HG03103 (cell line): Measurements from ENCODE around the gene FLVCR1.
A peak's percentile ranks its signal among the peaks of the same experiment; 100 is the strongest.
"Not testable (repeated sequence)": the region's sequence is repeated elsewhere in the genome, so short reads cannot be mapped to it uniquely, and the experiment has no call there.

ENCODE experiments used
- ATAC-seq: cut with Tn5 transposase; IDR thresholded peaks from one replicate; pipeline ENCODE4 v1.9.1; 2021; ENCODE audit warnings: low read depth; ENCODE audit not compliant: unreplicated experiment

FLVCR1 gene

DNA sequence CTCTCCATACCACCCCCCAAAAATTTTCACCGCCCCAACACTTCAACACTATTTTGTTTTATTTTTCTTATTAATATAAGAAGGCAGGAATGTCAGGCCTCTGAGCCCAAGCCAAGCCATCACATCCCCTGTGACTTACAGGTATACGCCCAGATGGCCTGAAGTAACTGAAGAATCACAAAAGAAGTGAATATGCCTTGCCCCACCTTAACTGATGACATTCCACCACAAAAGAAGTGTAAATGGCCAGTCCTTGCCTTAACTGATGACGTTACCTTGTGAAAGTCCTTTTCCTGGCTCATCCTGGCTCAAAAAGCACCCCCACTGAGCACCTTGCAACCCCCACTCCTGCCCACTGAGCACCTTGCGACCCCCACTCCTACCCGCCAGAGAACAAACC lies 56.0 kb downstream of the FLVCR1 start:
- ATAC-seq = not testable (repeated sequence)

DNA sequence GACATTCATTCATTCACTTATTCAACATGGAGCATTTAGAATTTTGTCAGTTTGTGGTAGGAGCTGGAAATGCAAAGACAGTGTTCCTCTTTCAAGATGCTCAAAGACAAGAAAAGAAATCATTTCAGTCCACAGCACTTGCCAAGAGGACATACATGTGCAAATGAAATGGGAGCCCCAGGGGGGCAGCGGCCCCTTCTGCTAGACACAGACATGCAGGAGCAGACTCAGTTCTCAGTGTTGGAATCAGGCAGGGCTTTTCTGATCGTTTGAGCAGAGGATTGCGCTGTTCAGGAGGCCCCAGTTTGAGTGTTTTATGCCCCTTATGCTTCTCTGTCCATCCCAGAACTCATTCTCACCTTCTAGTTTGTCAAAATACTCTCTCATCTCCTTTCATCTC lies 56.7 kb downstream of the FLVCR1 start:
- ATAC-seq = no peak

DNA sequence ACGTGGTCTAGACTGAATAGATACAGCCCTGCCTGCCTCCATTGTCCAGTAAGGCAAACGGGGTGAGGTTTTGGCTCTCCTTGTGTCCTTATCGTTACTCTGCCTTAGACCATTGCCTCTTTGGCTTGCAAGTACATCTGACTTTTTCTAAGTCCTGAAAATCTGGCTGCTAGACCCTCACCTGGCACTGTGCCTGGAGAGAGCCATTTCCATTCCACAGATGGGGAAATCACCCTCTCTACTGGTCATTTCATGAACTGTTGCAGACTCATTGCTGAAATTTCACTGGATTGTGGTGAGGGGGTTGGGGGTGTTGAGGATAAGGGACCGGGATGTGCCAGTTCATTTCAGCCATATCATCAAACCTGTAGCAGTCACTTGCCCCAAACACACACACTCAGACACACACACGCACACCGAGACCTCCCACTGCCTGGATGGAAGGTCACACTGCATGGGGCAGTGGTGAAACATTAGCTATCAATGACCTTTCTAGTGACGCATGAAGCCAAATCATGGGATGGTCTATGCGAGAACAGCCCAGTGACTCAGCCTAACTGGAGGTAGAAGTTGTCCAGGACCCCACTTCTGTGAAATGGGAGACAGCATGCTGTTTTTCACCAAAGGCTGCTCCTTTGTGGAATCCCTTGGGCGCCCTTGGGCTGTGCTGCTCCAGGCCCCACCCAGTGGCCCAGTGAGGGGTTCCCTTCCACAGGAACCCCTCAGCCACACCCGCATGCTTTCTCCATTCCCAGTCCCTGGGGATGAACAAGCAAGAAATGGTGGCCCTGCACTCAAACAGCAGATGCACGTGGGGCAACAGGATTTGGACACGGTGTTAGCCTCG lies 57.4 kb downstream of the FLVCR1 start:
- no peak for ATAC-seq

DNA sequence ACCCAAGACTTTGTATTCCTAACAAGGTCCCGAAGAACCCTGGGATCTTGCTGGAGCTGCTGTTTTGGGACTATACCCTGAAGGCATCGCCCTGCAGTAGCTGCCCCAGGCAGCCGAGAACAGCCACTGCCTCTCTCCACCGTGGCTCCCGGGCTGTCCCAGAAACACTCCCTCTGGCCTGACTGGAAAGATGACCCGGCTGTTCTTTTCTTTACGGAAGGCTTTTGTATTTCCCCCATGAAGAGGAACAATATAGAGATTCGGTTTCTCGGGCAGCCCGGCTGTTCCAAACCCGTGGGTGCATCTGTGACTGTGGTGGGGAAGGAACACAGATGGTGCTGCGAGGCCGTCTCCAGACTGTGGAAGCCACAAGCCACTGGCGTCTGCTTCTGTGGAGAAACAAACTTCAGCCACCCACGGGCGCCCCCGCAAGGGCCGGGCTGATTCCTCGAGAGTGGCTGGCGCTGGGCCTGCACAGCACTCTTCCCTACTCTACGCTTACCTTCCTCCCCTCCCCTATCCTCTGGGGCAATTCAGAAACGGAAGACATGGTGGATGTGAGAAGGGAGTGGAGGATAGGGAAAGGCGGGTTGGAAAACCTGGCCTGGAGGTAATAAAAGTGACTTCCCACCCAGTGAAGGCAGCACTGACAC lies 58.5 kb downstream of the FLVCR1 start:
- ATAC-seq = no peak

DNA sequence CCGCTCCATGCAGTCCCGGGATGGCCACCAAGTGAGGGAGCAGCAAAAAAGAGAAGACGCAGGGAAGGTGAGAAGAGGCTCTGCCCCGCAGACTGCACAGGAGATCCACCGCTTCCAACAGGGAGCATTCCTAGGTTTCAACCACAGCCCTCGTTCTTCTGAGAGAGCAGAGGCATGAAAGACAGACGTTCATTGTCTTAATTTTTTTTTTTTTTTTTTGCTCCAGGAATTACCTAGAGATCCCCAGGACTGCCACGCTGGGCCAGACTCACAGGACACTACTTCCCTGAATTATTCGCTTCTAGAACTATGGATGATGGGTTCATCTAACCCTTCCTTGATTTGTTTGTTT lies 59.0 kb downstream of the FLVCR1 start:
- no peak for ATAC-seq

- no peak for ATAC-seq
These were observed 59.8 kb downstream of the FLVCR1 start for GRCh38 chr1:212917858-212918257.

GRCh38 chr1:212918824-212919223 lies 60.7 kb downstream of the FLVCR1 start:
- ATAC-seq = no peak

DNA sequence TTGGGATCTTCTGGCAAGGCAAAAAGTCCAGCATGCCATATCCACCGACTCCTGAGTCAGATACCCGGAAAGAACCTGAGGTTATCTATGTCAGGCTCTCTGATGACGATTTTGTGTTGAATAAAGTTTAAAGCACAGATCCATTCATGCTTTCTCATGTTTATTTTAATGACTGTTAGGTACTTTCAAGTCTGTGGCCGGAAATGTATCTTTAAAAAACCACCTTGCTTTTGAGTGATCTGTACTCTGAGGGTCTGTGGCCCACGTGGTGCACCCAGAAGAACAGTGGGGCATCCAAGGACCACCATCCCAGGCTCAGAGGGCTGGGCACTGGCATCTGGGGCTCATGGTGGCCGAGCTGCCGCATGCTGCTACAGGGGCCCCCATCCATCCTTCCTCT lies 62.2 kb downstream of the FLVCR1 start:
- no peak for ATAC-seq

- no peak for ATAC-seq
These were observed 62.8 kb downstream of the FLVCR1 start for GRCh38 chr1:212920896-212921295.

- no peak for ATAC-seq
These were observed 63.9 kb downstream of the FLVCR1 start for GRCh38 chr1:212922016-212922415.

DNA sequence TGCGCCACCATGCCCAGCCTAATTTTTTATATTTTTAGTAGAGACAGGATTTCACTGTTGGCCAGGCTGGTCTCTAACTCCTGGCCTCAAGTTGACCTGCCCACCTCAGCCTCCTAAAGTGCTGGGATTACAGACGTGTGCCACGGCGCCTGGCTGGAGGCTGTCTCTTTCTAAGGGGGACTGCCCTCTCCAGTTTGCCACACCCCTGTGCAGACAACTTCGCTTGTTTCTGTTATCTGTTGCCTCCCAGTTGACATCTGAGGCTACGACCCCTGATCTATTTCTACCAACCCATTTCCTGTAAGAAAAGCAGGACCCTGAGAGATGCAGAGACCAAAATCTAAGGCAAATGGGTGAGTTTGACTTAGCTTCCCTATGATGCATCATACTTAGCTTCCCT lies 68.3 kb downstream of the FLVCR1 start:
- ATAC-seq = no peak

DNA sequence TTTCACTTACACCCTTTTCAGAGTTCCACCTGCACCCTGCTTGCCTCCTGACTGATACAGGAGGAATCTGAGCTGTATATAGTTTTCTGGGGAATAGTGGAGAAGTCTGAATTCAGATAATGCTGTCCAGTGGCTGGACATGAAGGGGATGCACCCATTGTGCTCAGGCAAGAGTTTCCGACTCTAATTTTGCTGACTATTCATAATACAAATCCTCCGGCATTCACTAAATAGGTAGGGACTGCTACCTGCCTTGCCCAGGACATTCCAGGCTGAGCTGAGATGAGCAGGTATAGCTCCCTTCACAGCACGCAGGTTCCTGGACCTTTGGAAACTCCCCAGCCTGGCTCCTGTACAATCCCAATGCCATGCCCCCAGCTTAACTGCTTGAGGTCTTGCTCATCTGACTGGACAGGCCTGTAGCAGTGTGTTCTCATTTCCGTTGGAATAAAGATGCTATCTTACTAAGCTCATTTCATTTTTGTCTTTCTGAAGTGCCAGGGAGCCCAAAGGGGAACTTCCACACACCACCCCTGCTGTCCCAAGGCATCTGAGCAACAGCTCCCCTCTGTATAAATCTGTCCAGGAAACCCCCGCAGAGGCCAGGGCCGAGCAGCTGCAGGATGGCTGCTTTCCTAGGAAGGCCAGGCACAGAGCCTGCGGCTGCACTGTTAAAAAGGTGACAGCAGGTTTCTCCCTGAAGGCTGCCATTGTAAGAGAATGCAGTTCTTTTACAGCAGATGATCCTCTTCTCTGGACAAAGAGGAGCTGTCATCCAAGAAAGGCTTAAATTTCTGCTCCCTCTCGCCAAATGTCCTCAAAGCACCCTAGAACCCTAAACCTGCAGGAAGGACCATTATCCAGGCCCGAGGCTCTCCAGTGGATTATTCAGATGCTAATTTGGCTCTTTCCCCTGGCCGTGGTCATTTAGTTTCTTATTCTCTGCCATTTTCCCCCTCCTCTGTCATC lies 70.5 kb downstream of the FLVCR1 start:
- ATAC-seq = peak; percentile 48

GRCh38 chr1:212930986-212931678 lies 73.1 kb downstream of the FLVCR1 start:
- ATAC-seq = no peak

DNA sequence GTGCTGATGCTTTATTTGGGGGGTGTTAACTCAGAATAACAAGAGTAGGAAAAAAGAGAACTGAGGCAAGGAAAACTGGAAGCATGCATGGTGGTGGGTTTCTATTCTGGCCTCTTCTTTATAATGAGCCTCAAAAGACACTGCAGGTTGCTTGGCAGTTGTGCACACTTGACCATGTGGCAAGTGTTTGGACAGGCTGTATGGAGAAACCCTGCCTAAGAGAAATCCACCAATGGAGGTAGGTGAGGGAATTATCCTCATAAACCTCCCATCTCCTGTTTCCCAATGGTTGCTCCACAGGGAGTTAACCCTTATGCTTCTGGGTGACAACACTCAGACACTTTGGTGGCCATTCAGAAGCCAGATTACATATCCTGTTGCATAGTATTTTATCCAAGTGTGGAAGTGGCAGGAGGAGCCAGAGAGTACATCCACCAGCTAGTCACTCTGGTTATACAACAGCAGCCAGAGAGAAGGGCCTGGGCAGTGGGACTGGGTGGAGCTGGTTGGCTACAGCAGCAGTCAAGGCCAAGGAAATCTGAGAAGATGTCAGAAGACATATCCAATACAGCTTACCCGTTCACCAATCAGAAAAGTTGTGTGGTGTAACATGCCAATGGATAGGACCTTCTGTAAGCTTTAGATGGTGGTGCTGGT lies 75.9 kb downstream of the FLVCR1 start:
- no peak for ATAC-seq

GRCh38 chr1:212935387-212935981 lies 77.4 kb downstream of the FLVCR1 start:
- ATAC-seq = no peak

DNA sequence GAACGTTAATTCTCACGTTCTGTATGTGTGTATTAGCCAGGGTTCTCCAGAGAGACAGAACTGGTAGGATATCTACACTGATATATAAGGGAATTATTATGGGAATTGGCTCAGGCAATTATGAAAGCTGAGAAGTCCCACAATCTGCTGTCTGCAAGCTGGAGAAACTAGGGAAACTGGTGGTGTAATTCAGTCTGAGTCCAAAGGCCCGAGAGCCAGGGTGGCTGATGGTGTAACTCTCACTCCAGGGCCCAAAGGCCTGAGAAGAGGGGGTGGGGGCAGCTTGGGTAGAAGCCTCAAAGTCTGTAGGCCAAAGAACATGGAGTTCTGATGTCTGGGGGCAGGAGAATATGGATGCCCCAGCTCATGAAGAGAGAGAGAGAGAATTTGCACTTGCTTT lies 79.0 kb downstream of the FLVCR1 start:
- no peak for ATAC-seq

- ATAC-seq = no peak
These were observed 80.8 kb downstream of the FLVCR1 start for GRCh38 chr1:212938846-212939245.

- no peak for ATAC-seq
These were observed 83.4 kb downstream of the FLVCR1 start for GRCh38 chr1:212941452-212941851.

DNA sequence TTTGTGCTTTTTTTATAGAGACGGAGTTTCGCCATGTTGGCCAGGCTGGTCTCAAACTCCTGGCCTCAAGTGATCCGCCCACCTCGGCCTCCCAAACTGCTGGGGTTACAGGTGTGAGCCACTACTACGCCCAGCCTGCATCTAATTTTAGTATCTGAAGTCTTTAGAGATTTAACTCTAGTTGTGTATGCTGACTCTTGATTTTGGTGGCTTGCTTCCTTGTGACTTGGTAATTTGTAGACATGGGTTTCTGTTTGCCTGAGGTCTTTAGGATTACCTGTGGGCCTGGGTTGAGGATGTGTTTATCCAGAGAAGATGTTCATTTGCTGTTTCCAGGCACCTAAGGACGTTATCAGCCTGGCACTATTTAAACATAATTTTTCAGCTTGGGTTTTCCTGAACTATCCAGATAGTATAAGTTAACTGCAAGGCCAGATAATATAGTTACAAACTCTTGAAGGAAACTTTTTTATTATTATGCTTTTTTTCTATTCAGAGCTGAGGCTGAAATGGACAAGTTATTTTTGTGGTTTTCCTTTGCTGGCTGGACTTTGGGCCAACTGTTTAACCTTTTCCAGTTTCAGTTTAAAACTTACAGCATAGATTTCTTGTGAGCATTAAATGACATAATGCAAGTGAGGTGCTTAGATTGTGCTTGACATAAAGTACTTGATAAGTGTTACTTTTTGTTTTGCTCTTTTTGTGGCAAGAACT lies 84.8 kb downstream of the FLVCR1 start:
- ATAC-seq = no peak
